NCI-H1436 (cell line): ENCODE measurements around the gene NDRG2.
"Not testable (repeated sequence)": the region's sequence is repeated elsewhere in the genome, so short reads cannot be mapped to it uniquely, and the experiment has no call there.

Source experiments
- DNase-seq: peaks from one replicate; lab custom pipeline; 2025; lab: John Stamatoyannopoulos, UW

The NDRG2 gene

GRCh38 chr14:21003788-21004346 lies 21.0 kb downstream of the NDRG2 start:
- DNase-seq = no peak

GRCh38 chr14:21001218-21001617 lies 23.6 kb downstream of the NDRG2 start:
- no peak for DNase-seq

GRCh38 chr14:20999591-20999990 lies 25.3 kb downstream of the NDRG2 start:
- no peak for DNase-seq

GRCh38 chr14:20998674-20999366 lies 26.0 kb downstream of the NDRG2 start, which contains the start of gene SLC39A2:
TSS of gene SLC39A2 (plus strand) at chr14:20999293. CDS start at chr14:20999447, 154 bp downstream.
- DNase-seq = no peak

- DNase-seq = no peak
These were observed 26.7 kb downstream of the NDRG2 start for GRCh38 chr14:20998139-20998538.

GRCh38 chr14:20997564-20997963 lies 27.3 kb downstream of the NDRG2 start:
- no peak for DNase-seq

- no peak for DNase-seq
These were observed 27.7 kb downstream of the NDRG2 start for GRCh38 chr14:20997115-20997514.

- DNase-seq = no peak
These were observed 28.3 kb downstream of the NDRG2 start for GRCh38 chr14:20996521-20996920.

- DNase-seq = peak; percentile 82
These were observed 34.9 kb downstream of the NDRG2 start, which contains the start of gene METTL17 for GRCh38 chr14:20989787-20990600. TSS of gene METTL17 (plus strand) at chr14:20989980. CDS start at chr14:20990003, 23 bp downstream.

- no peak for DNase-seq
These were observed 35.4 kb downstream of the NDRG2 start for GRCh38 chr14:20989471-20989786.

- no peak for DNase-seq
These were observed 36.0 kb downstream of the NDRG2 start for GRCh38 chr14:20988717-20989470.

GRCh38 chr14:20986811-20987210 lies 38.0 kb downstream of the NDRG2 start:
- DNase-seq = no peak

- DNase-seq = not testable (repeated sequence)
These were observed 39.2 kb downstream of the NDRG2 start for GRCh38 chr14:20985650-20986049.

GRCh38 chr14:20982646-20983369 lies 42.1 kb downstream of the NDRG2 start:
- DNase-seq = no peak

GRCh38 chr14:20980906-20981305 lies 44.0 kb downstream of the NDRG2 start:
- DNase-seq = no peak

GRCh38 chr14:20978687-20979086 lies 46.2 kb downstream of the NDRG2 start:
- DNase-seq = no peak

- no peak for DNase-seq
These were observed 48.6 kb downstream of the NDRG2 start for GRCh38 chr14:20976291-20976690.

GRCh38 chr14:20973501-20973900 lies 51.4 kb downstream of the NDRG2 start:
- no peak for DNase-seq

GRCh38 chr14:20971705-20972021 lies 53.2 kb downstream of the NDRG2 start:
- DNase-seq = no peak

GRCh38 chr14:20970983-20971704 lies 53.7 kb downstream of the NDRG2 start:
- DNase-seq = peak; percentile 64

GRCh38 chr14:20970647-20970982 lies 54.2 kb downstream of the NDRG2 start:
- no peak for DNase-seq
